ES-I3 (cell line): ENCODE measurements around the gene PPA2.
"Not testable (repeated sequence)": the region's sequence is repeated elsewhere in the genome, so short reads cannot be mapped to it uniquely, and the experiment has no call there.

ENCODE experiments used
- H3K36me3 ChIP-seq: 2 replicates; pipeline ENCODE4 v1.6.1; 2013; ENCODE audit warnings: mild to moderate bottlenecking, low read length, control low read depth, moderate library complexity; ENCODE audit not compliant: insufficient read depth
- H3K4me1 ChIP-seq: 2 replicates; pipeline ENCODE4 v1.6.1; 2013; ENCODE audit warnings: mild to moderate bottlenecking, control low read depth, low read length; ENCODE audit not compliant: insufficient read depth
- H3K9ac ChIP-seq: 2 replicates; pipeline ENCODE4 v1.6.1; 2013; ENCODE audit warnings: low read depth, mild to moderate bottlenecking, low read length, moderate library complexity
- H3K9me3 ChIP-seq: 2 replicates; pipeline ENCODE4 v1.6.1; 2013; ENCODE audit warnings: mild to moderate bottlenecking, low read length, moderate library complexity; ENCODE audit not compliant: control insufficient read depth, insufficient read depth

Gene PPA2

DNA sequence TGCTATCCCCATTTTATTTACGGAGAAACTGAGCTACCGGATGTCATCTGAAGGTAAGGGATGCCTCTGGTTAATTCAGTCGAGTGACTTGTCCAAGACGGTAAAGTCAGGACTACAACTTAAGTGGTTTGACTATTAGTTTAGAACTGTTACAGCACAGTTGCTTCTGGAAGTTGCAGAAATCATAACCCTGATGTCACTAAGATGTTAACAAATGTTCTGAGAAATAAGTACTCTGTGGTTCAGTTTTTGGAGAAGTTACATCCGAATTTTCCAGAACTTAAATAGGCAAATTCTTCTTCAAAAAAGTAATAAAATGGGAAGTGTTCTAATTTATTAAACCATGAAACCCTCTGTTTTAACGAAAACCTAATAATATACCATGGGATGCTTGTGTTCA is 3.1 kb downstream of the PPA2 start:
- H3K9ac ChIP-seq, result no peak overlapping the region
- H3K4me1 ChIP-seq, result no peaks in the 10 kb centered on the region; the same call in 1 of the 2 replicates
- H3K9me3 ChIP-seq, result no peaks in the 10 kb centered on the region
- H3K36me3 ChIP-seq, result no peaks in the 10 kb centered on the region; the same call in 1 of the 2 replicates

- H3K36me3 ChIP-seq, result no peaks in the 10 kb centered on the region; the same call in 1 of the 2 replicates
- H3K9ac ChIP-seq, result no peak overlapping the region
- no peaks in the 10 kb centered on the region for H3K9me3 ChIP-seq
- no peaks in the 10 kb centered on the region; the same call in 1 of the 2 replicates for H3K4me1 ChIP-seq
These were observed 4.1 kb downstream of the PPA2 start for GRCh38 chr4:105469736-105470135.

- Histone ChIP-seq H3K36me3 (no peaks in the 10 kb centered on the region; the same call in 1 of the 2 replicates), H3K9me3 (no peaks in the 10 kb centered on the region)
These were observed 7.3 kb downstream of the PPA2 start for GRCh38 chr4:105466580-105466979.

GRCh38 chr4:105464563-105464962 is 9.3 kb downstream of the PPA2 start:
- not testable (repeated sequence) for H3K36me3 ChIP-seq, H3K9me3 ChIP-seq, H3K4me1 ChIP-seq, H3K9ac ChIP-seq

More at GRCh38 chr4:105466580-105466979, 7.3 kb downstream of the PPA2 start:
- no peaks in the 10 kb centered on the region for H3K4me1 ChIP-seq
- H3K9ac ChIP-seq, result no peak overlapping the region

GRCh38 chr4:105462576-105462975 is 11.3 kb downstream of the PPA2 start:
- H3K4me1 ChIP-seq, result no peaks in the 10 kb centered on the region
- H3K9me3 ChIP-seq, result no peaks in the 10 kb centered on the region
- H3K9ac ChIP-seq, result no peak overlapping the region
- H3K36me3 ChIP-seq, result no peaks in the 10 kb centered on the region; the same call in 1 of the 2 replicates

DNA sequence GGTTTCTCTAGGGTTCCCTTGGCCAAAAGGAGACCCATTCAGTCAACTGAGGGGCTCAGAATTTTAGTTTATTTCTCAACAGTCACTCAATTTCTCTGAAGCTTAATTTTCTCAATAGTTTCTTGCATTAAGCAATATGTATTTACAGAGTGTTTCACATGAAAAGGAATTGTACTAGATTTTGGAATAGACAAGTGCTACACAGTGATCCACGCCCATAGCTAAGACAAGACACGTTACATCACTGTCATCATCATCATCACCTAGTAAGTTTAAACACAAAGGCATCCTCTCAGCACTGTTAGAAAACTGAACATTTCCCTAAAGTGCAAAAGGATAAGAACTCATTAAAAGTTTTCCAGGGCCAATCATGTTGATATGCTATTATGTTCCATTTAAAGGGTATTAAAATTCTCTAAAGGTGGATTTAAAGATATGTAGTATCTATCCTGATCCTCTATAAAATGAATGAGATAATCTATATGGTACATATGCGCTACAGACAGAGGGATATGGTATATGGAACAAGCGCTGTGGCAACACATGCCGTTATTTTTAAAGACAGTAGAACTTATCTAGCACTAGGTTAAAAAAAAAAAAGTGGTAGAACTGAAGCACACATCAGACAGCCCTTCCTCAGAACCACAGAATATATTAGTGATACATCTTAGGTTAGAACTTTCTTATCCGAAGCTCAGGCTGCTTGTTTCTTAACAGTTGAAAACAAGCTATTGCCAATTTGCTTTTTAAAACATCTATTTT is 12.1 kb downstream of the PPA2 start:
- no peaks in the 10 kb centered on the region for H3K9me3 ChIP-seq
- H3K9ac ChIP-seq, result no peak overlapping the region
- H3K4me1 ChIP-seq, result no peaks in the 10 kb centered on the region
- no peaks in the 10 kb centered on the region; the same call in 1 of the 2 replicates for H3K36me3 ChIP-seq

DNA sequence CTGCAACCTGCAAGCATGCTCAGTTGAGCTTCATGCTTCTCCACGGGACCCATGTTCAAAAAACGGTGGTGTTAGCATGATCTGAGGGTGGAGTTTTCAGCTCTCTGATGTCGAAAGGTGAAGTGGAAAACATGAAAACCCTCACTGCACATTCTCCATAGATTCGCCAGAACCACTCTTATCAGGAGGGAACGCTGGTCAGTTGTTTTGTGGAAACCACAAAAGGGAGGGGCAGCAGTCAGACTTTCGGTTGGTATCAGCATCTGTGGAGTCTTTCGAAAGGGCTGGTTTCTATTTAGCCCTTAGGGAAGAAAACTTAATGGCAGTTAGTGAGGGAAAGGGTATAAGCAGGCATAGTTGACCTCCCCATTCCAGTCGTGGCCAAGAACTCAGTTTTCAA is 12.6 kb downstream of the PPA2 start:
- no peak overlapping the region for H3K9ac ChIP-seq
- H3K36me3 ChIP-seq, result no peaks in the 10 kb centered on the region
- no peaks in the 10 kb centered on the region for H3K9me3 ChIP-seq
- no peaks in the 10 kb centered on the region for H3K4me1 ChIP-seq

DNA sequence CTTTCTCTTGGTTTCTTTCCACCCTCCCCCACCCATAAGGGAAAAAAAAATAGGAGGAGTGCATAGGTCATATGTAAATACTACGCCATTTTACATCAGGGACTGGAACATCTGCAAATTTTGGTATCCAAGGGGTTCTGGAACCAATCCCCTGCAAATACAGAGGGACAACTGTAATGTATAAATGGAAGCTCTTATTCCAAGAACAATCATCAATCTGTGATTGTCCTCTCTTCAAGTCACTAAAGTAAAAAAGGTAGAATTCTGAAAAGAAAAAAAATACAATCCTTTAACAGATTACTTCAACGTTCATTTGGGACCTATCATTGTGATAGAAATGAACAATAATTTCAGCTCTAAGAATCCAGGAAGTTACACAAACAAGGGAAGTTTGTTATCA is 13.6 kb downstream of the PPA2 start:
- H3K9me3 ChIP-seq, result no peaks in the 10 kb centered on the region
- H3K36me3 ChIP-seq, result no peaks in the 10 kb centered on the region
- H3K9ac ChIP-seq, result no peak overlapping the region
- no peaks in the 10 kb centered on the region for H3K4me1 ChIP-seq

- not testable (repeated sequence) for H3K9ac ChIP-seq, H3K9me3 ChIP-seq, H3K36me3 ChIP-seq, H3K4me1 ChIP-seq
These were observed 15.3 kb downstream of the PPA2 start for GRCh38 chr4:105458541-105458940.

GRCh38 chr4:105458001-105458400 is 15.9 kb downstream of the PPA2 start:
- Histone ChIP-seq H3K4me1 (no peaks in the 10 kb centered on the region), H3K9me3 (no peaks in the 10 kb centered on the region), H3K9ac (no peak overlapping the region), H3K36me3 (no peaks in the 10 kb centered on the region)

- no peak overlapping the region for H3K9ac ChIP-seq
- no peaks in the 10 kb centered on the region for H3K4me1 ChIP-seq
- no peaks in the 10 kb centered on the region for H3K36me3 ChIP-seq
- no peaks in the 10 kb centered on the region for H3K9me3 ChIP-seq
These were observed 17.9 kb downstream of the PPA2 start for GRCh38 chr4:105455998-105456397.

GRCh38 chr4:105455182-105455581 is 18.7 kb downstream of the PPA2 start:
- Histone ChIP-seq H3K9ac (no peak overlapping the region), H3K36me3 (no peaks in the 10 kb centered on the region), H3K9me3 (no peaks in the 10 kb centered on the region), H3K4me1 (no peaks in the 10 kb centered on the region)

GRCh38 chr4:105453550-105454205 is 20.2 kb downstream of the PPA2 start:
- Histone ChIP-seq H3K9ac (no peak overlapping the region), H3K36me3 (no peaks in the 10 kb centered on the region), H3K9me3 (no peaks in the 10 kb centered on the region), H3K4me1 (no peaks in the 10 kb centered on the region)

- H3K9ac ChIP-seq, result no peak overlapping the region
- no peaks in the 10 kb centered on the region for H3K36me3 ChIP-seq
- H3K4me1 ChIP-seq, result no peaks in the 10 kb centered on the region
- no peaks in the 10 kb centered on the region for H3K9me3 ChIP-seq
These were observed 22.5 kb downstream of the PPA2 start for GRCh38 chr4:105451346-105451745.

GRCh38 chr4:105440890-105441289 is 33.0 kb downstream of the PPA2 start:
- no peaks in the 10 kb centered on the region for H3K4me1 ChIP-seq
- H3K9me3 ChIP-seq, result no peaks in the 10 kb centered on the region; the same call in 1 of the 2 replicates
- no peak overlapping the region for H3K9ac ChIP-seq
- no peaks in the 10 kb centered on the region; the same call in 1 of the 2 replicates for H3K36me3 ChIP-seq
